Uterus (tissue), 4 donors: ENCODE data around the gene ARX. TPM values are rescaled to one million over a fixed set of nuclear protein-coding genes. Genes with fewer than 3 reads are reported as not detected.

ENCODE experiments used
- DNase-seq, 2 donors: peaks; one replicate each; pipeline ENCODE4 v3.0.0-alpha.2; 2019 to 2020
- H3K27ac ChIP-seq, 2 donors: fragments of 200-600 bp; sonication (generic); 1 replicate in 1 of 2; 2 replicates in 1 of 2; pipeline ENCODE4 v1.5.1; 2016 to 2018
- H3K27me3 ChIP-seq, 2 donors: fragments of 200-600 bp; sonication (generic); one replicate each; pipeline ENCODE4 v1.5.1; 2018 to 2019; ENCODE audit warnings: control low read depth in 1 of 2
- H3K36me3 ChIP-seq, 2 donors: fragments of 200-600 bp; sonication (generic); one replicate each; pipeline ENCODE4 v1.5.1; 2019; ENCODE audit warnings: control low read depth in 1 of 2
- H3K4me1 ChIP-seq, 2 donors: fragments of 200-600 bp; sonication (generic); one replicate each; pipeline ENCODE4 v1.5.1; 2018 to 2019; ENCODE audit warnings: control low read depth in 1 of 2
- H3K4me3 ChIP-seq, 2 donors: fragments of 200-600 bp; sonication (generic); 1 replicate in 1 of 2; 2 replicates in 1 of 2; pipeline ENCODE4 v1.5.1; 2018 to 2019; ENCODE audit warnings: mild to moderate bottlenecking in 1 of 2
- H3K9me3 ChIP-seq, 2 donors: fragments of 200-600 bp; sonication (generic); one replicate each; pipeline ENCODE4 v1.5.1; 2019; ENCODE audit warnings: control low read depth in 1 of 2
- CTCF ChIP-seq, 4 experiments: fragments of 200-600 bp in 2 of 4; fragments of 450-650 bp in 2 of 4; sonication (generic) in 2 of 4; IDR thresholded peaks; one replicate each; pipeline ENCODE4 v1.5.1; 2016 to 2019; ENCODE audit warnings: antibody characterized with exemption in 4 of 4, mild to moderate bottlenecking in 2 of 4, moderate library complexity in 1 of 4
- POLR2A ChIP-seq, 2 donors: fragments of 450-650 bp; IDR thresholded peaks; one replicate each; pipeline ENCODE4 v1.6.1; 2016; ENCODE audit warnings: antibody characterized with exemption in 2 of 2, mild to moderate bottlenecking in 1 of 2, moderate library complexity in 1 of 2
- intact Hi-C: fragments of 100-400 bp; cut with DNase I; formaldehyde crosslinking; loops from one replicate; pipeline ENCODE4 v1.15.1; 2023; ENCODE audit warnings: low total_unique reads
- total RNA-seq, 4 donors: library from RNA; depleted of rRNA in 3 of 4; stranded (reverse); fragments of >200 nt in 3 of 4; gene quantifications; one replicate each; pipeline versions ENCODE4 v1.1.0 to v1.2.4, GENCODE V29; 2014 to 2023
- donor health status: DM: yes; HTN: yes; CAD: no.

The ARX gene
- total RNA-seq, 4 donors from 2014 or later: 0.49 TPM; not detected in 3

- H3K27ac ChIP-seq: no peak overlapping the region
- peak overlapping the region in 1 of 2 donors; percentile 27 for H3K4me3 ChIP-seq
- no peaks in the 10 kb centered on the region for H3K36me3 ChIP-seq
- H3K27me3 ChIP-seq: peaks cover 0 to 47% of the 10 kb centered on the region in 2 donors
- H3K4me1 ChIP-seq: no peaks in the 10 kb centered on the region
- no peaks in the 10 kb centered on the region for H3K9me3 ChIP-seq
- no peak for DNase-seq
- intact Hi-C loops: no loop called here
- TF ChIP-seq CTCF (IDR thresholded peaks at IDR 0.05) (no peak), POLR2A (IDR thresholded peaks at IDR 0.05) (no peak)
Observed at GRCh38 chrX:25004485-25005032, 11.2 kb downstream of the ARX start.

GRCh38 chrX:25004040-25004439 lies 11.7 kb downstream of the ARX start:
- Histone ChIP-seq H3K4me1 (no peaks in the 10 kb centered on the region), H3K27me3 (peaks cover 0 to 46% of the 10 kb centered on the region in 2 donors), H3K4me3 (no peak overlapping the region), H3K36me3 (no peaks in the 10 kb centered on the region), H3K27ac (no peak overlapping the region), H3K9me3 (no peaks in the 10 kb centered on the region)
- TF ChIP-seq CTCF (IDR thresholded peaks at IDR 0.05): no peak
- no peak for TF ChIP-seq POLR2A (IDR thresholded peaks at IDR 0.05)
- intact Hi-C loops: no loop called here
- no peak for DNase-seq

GRCh38 chrX:25003066-25003849 lies 12.5 kb downstream of the ARX start:
- peaks cover 0 to 38% of the 10 kb centered on the region in 2 donors for H3K27me3 ChIP-seq
- H3K4me3 ChIP-seq: peak overlapping the region in 1 of 2 donors; percentile 7
- H3K27ac ChIP-seq: no peak overlapping the region
- no peak for TF ChIP-seq POLR2A (IDR thresholded peaks at IDR 0.05)
- TF ChIP-seq CTCF (IDR thresholded peaks at IDR 0.05): no peak
- DNase-seq: no peak
- H3K9me3 ChIP-seq: no peaks in the 10 kb centered on the region
- H3K36me3 ChIP-seq: no peaks in the 10 kb centered on the region
- no peaks in the 10 kb centered on the region for H3K4me1 ChIP-seq
- intact Hi-C loops: no loop called here

GRCh38 chrX:25002661-25003020 lies 13.1 kb downstream of the ARX start:
- Histone ChIP-seq H3K4me1 (no peaks in the 10 kb centered on the region), H3K27ac (no peak overlapping the region), H3K36me3 (no peaks in the 10 kb centered on the region), H3K4me3 (peak overlapping the region in 1 of 2 donors; percentile 23), H3K27me3 (peaks cover 0 to 33% of the 10 kb centered on the region in 2 donors), H3K9me3 (no peaks in the 10 kb centered on the region)
- TF ChIP-seq CTCF (IDR thresholded peaks at IDR 0.05): no peak
- no peak for TF ChIP-seq POLR2A (IDR thresholded peaks at IDR 0.05)
- no peak for DNase-seq
- intact Hi-C loops: no loop called here
